Middle frontal gyrus (tissue), 1 donor: ENCODE data around the gene RAI1.

Experiments used
- DNase-seq: peaks from one replicate; pipeline ENCODE4 v3.0.0-alpha.2; 2015; ENCODE audit warnings: low spot score; ENCODE audit errors: extremely low spot score

RAI1 gene

GRCh38 chr17:17842111-17842876, 161.0 kb downstream of the RAI1 start:
- no peak for DNase-seq

GRCh38 chr17:17843096-17843495, 161.8 kb downstream of the RAI1 start:
- no peak for DNase-seq

- no peak for DNase-seq
Observed at GRCh38 chr17:17844079-17844478, 162.8 kb downstream of the RAI1 start.

GRCh38 chr17:17844500-17844899, 163.2 kb downstream of the RAI1 start:
- no peak for DNase-seq

- DNase-seq, result no peak
Observed at GRCh38 chr17:17845046-17845775, 164.0 kb downstream of the RAI1 start.

- no peak for DNase-seq
Observed at GRCh38 chr17:17846003-17846402, 164.7 kb downstream of the RAI1 start.

- DNase-seq, result no peak
Observed at GRCh38 chr17:17846645-17847044, 165.4 kb downstream of the RAI1 start.

- DNase-seq, result no peak
Observed at GRCh38 chr17:17847118-17847689, 165.9 kb downstream of the RAI1 start.

- no peak for DNase-seq
Observed at GRCh38 chr17:17847726-17848125, 166.5 kb downstream of the RAI1 start.

- no peak for DNase-seq
Observed at GRCh38 chr17:17848311-17849082, 167.2 kb downstream of the RAI1 start.

- no peak for DNase-seq
Observed at GRCh38 chr17:17849147-17849820, 168.0 kb downstream of the RAI1 start.

GRCh38 chr17:17849845-17850373, 168.7 kb downstream of the RAI1 start:
- DNase-seq, result no peak

- DNase-seq, result no peak
Observed at GRCh38 chr17:17851103-17852002, 170.1 kb downstream of the RAI1 start.

- DNase-seq, result no peak
Observed at GRCh38 chr17:17852930-17853329, 171.7 kb downstream of the RAI1 start.

GRCh38 chr17:17853811-17854447, 172.7 kb downstream of the RAI1 start:
- DNase-seq, result no peak

GRCh38 chr17:17855976-17856375, 174.7 kb downstream of the RAI1 start:
- DNase-seq, result no peak

- DNase-seq, result no peak
Observed at GRCh38 chr17:17856386-17856785, 175.1 kb downstream of the RAI1 start.

GRCh38 chr17:17857496-17857895, 176.2 kb downstream of the RAI1 start:
- no peak for DNase-seq
